Muscle layer of duodenum (tissue), 2 donors: Measurements from ENCODE around the gene IL25.
"Not testable (repeated sequence)": the region's sequence is repeated elsewhere in the genome, so short reads cannot be mapped to it uniquely, and the experiment has no call there.

Experiments
- H3K27ac ChIP-seq: one replicate; pipeline ENCODE4 v1.7.0; 2013; ENCODE audit warnings: mild to moderate bottlenecking, low read length
- H3K27me3 ChIP-seq: one replicate; pipeline ENCODE4 v1.7.0; 2013; ENCODE audit warnings: low read depth, mild to moderate bottlenecking, control low read depth, low read length
- H3K36me3 ChIP-seq, 2 donors: one replicate each; pipeline ENCODE4 v1.7.0; 2013; ENCODE audit warnings: low read length in 2 of 2, control low read depth in 1 of 2, mild to moderate bottlenecking in 1 of 2; ENCODE audit not compliant: insufficient read depth in 2 of 2, control insufficient read depth in 1 of 2
- H3K4me1 ChIP-seq, 2 donors: one replicate each; pipeline ENCODE4 v1.7.0; 2013; ENCODE audit warnings: low read length in 2 of 2, mild to moderate bottlenecking in 2 of 2, control low read depth in 1 of 2, moderate library complexity in 1 of 2; ENCODE audit not compliant: insufficient read depth in 2 of 2, control insufficient read depth in 1 of 2
- H3K4me3 ChIP-seq, 2 donors: one replicate each; pipeline ENCODE4 v1.7.0; 2013; ENCODE audit warnings: low read length in 2 of 2, low read depth in 1 of 2, mild to moderate bottlenecking in 1 of 2
- H3K9me3 ChIP-seq, 2 donors: one replicate each; pipeline ENCODE4 v1.7.0; 2013; ENCODE audit warnings: low read length in 2 of 2, control low read depth in 1 of 2, mild to moderate bottlenecking in 1 of 2; ENCODE audit not compliant: control insufficient read depth in 1 of 2
- donor health status: healthy.

The IL25 gene

GRCh38 chr14:23415821-23416778 is 43.5 kb downstream of the IL25 start:
- H3K4me3 ChIP-seq = no peak overlapping the region
- H3K27me3 ChIP-seq = no peaks in the 10 kb centered on the region
- H3K9me3 ChIP-seq = no peaks in the 10 kb centered on the region
- H3K4me1 ChIP-seq = no peaks in the 10 kb centered on the region
- no peak overlapping the region for H3K27ac ChIP-seq
- no peaks in the 10 kb centered on the region for H3K36me3 ChIP-seq

- no peaks in the 10 kb centered on the region for H3K36me3 ChIP-seq
- H3K4me1 ChIP-seq = no peaks in the 10 kb centered on the region
- no peak overlapping the region for H3K27ac ChIP-seq
- no peaks in the 10 kb centered on the region for H3K9me3 ChIP-seq
- H3K4me3 ChIP-seq = no peak overlapping the region
- H3K27me3 ChIP-seq = no peaks in the 10 kb centered on the region
These were observed 44.2 kb downstream of the IL25 start for GRCh38 chr14:23416801-23417200.

- H3K4me1 ChIP-seq, H3K36me3 ChIP-seq, H3K9me3 ChIP-seq, H3K27ac ChIP-seq, H3K27me3 ChIP-seq, H3K4me3 ChIP-seq: not testable (repeated sequence)
These were observed 44.7 kb downstream of the IL25 start for GRCh38 chr14:23417269-23417668.

GRCh38 chr14:23418021-23418420 is 45.4 kb downstream of the IL25 start:
- Histone ChIP-seq H3K27me3 (no peaks in the 10 kb centered on the region), H3K4me1 (no peaks in the 10 kb centered on the region), H3K27ac (no peak overlapping the region), H3K4me3 (no peak overlapping the region), H3K9me3 (no peaks in the 10 kb centered on the region), H3K36me3 (no peaks in the 10 kb centered on the region)

GRCh38 chr14:23419646-23420045 is 47.0 kb downstream of the IL25 start:
- H3K9me3 ChIP-seq, H3K36me3 ChIP-seq, H3K4me3 ChIP-seq, H3K27ac ChIP-seq, H3K27me3 ChIP-seq, H3K4me1 ChIP-seq: not testable (repeated sequence)

- no peaks in the 10 kb centered on the region for H3K36me3 ChIP-seq
- no peaks in the 10 kb centered on the region for H3K27me3 ChIP-seq
- H3K4me3 ChIP-seq = no peak overlapping the region
- no peak overlapping the region for H3K27ac ChIP-seq
- H3K4me1 ChIP-seq = no peaks in the 10 kb centered on the region
- H3K9me3 ChIP-seq = no peaks in the 10 kb centered on the region
These were observed 49.0 kb downstream of the IL25 start for GRCh38 chr14:23421594-23421993.

- Histone ChIP-seq H3K4me1 (no peaks in the 10 kb centered on the region), H3K27me3 (no peaks in the 10 kb centered on the region), H3K36me3 (no peaks in the 10 kb centered on the region), H3K27ac (no peak overlapping the region), H3K4me3 (no peak overlapping the region), H3K9me3 (no peaks in the 10 kb centered on the region)
These were observed 51.0 kb downstream of the IL25 start for GRCh38 chr14:23423657-23424056.

- no peak overlapping the region for H3K4me3 ChIP-seq
- H3K36me3 ChIP-seq = no peaks in the 10 kb centered on the region
- H3K27ac ChIP-seq = no peak overlapping the region
- no peaks in the 10 kb centered on the region for H3K27me3 ChIP-seq
- H3K4me1 ChIP-seq = no peaks in the 10 kb centered on the region
- H3K9me3 ChIP-seq = no peaks in the 10 kb centered on the region
These were observed 52.6 kb downstream of the IL25 start for GRCh38 chr14:23425169-23425568.

- H3K4me3 ChIP-seq, H3K27ac ChIP-seq, H3K9me3 ChIP-seq, H3K27me3 ChIP-seq, H3K36me3 ChIP-seq, H3K4me1 ChIP-seq: not testable (repeated sequence)
These were observed 53.2 kb downstream of the IL25 start for GRCh38 chr14:23425798-23426197.
